SH-SY5Y (cell line): ENCODE results near the gene ADORA2B.

Experiments used
- GATA2 ChIP-seq: IDR thresholded peaks from 2 replicates; pipeline ENCODE4 v1.6.1; 2011; ENCODE audit warnings: mild to moderate bottlenecking, low read depth, low read length
- GATA3 ChIP-seq: IDR thresholded peaks from 2 replicates; pipeline ENCODE4 v1.6.1; 2011; ENCODE audit warnings: low read depth, mild to moderate bottlenecking, low read length, moderate library complexity

DNA sequence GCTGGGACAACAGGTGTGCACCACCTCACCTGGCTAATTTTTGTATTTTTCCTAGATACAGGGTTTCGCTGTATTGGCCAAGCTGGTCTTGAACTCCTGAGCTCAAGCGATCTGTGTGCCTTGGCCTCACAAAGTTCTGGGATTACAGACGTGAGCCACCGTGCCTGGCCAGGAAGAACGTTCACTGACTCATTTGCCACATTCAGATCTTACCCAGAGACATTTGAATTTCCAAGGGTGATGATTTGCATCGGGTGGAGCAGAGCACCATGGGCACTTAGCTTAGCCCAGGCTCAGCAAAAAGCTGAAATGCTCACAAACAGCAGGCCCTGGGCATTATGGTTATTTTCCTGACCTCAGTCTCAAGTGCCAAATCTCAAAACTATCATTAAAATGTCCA lies 14.5 kb upstream of the ADORA2B start:
- no peak for TF ChIP-seq GATA2
- TF ChIP-seq GATA3 = no peak
